AG04449 (cell line): ENCODE measurements around the gene ABTB2.

Experiments used
- CTCF ChIA-PET: fragments of 350-600 bp; formaldehyde crosslinking; extraction: SDS; loops from one replicate; lab custom pipeline; 2021; ENCODE audit warnings: antibody characterized with exemption; lab: Yijun Ruan, JAX
- POLR2A ChIA-PET: fragments of 400-600, 350-600 bp; formaldehyde crosslinking; extraction: SDS; loops from one replicate; lab custom pipeline; 2020; ENCODE audit warnings: antibody characterized with exemption, inconsistent platforms; lab: Yijun Ruan, JAX
- DNase-seq: peaks from one replicate; pipeline ENCODE4 v3.0.0-alpha.2; 2010; ENCODE audit warnings: low read depth, low spot score
- H3K4me3 ChIP-seq: 2 replicates; pipeline ENCODE4 v1.5.1; 2011; ENCODE audit warnings: low read depth, mild to moderate bottlenecking, control low read depth, low read length
- CTCF ChIP-seq: IDR thresholded peaks from one replicate; pipeline ENCODE4 v1.5.1; 2011; ENCODE audit warnings: mild to moderate bottlenecking, moderate library complexity, low read length, control low read depth, inconsistent platforms; ENCODE audit not compliant: insufficient read depth; ENCODE audit errors: missing control alignments

ABTB2 gene

GRCh38 chr11:34275486-34275885 is 82.3 kb downstream of the ABTB2 start:
- no peak for DNase-seq
- no peak for TF ChIP-seq CTCF
- POLR2A ChIA-PET: no interaction called here
- CTCF ChIA-PET: no interaction called here
- H3K4me3 ChIP-seq: no peak overlapping the region

- POLR2A ChIA-PET: interaction anchor here (0.7 kb wide), 1 partner anchor 548 kb away, joined by 3 read pairs; no protein-coding TSS in a partner anchor
- CTCF ChIA-PET: no interaction called here
- H3K4me3 ChIP-seq: no peak overlapping the region
- TF ChIP-seq CTCF: no peak
- DNase-seq: peak; percentile 45
Observed at GRCh38 chr11:34274712-34275398, 83.0 kb downstream of the ABTB2 start.

- no peak for DNase-seq
- no peak overlapping the region for H3K4me3 ChIP-seq
- no peak for TF ChIP-seq CTCF
- ChIA-PET POLR2A (no interaction called here), CTCF (no interaction called here)
Observed at GRCh38 chr11:34273099-34273498, 84.7 kb downstream of the ABTB2 start.

GRCh38 chr11:34271727-34272126 is 86.1 kb downstream of the ABTB2 start:
- ChIA-PET CTCF (no interaction called here), POLR2A (no interaction called here)
- no peak overlapping the region for H3K4me3 ChIP-seq
- no peak for TF ChIP-seq CTCF
- no peak for DNase-seq

DNA sequence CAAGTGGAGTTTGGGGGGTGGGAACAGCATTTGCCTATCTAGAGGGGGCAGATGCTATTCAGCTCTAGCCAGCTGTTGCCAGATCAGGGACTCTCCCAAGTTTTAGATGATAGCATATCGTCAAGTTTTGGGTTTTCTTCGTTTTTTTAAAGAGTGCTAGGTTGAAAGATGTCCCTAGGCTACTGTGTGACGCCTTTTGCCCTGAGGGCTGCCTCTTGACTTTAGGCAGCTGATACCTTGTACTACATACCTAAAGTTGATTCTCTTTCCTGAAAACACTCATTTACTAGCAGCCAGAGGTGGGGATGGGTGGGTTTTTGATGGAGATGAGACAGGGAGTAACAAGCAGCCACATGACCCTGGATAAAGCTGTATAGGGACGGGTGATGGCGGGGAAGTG is 87.1 kb downstream of the ABTB2 start:
- TF ChIP-seq CTCF: no peak
- CTCF ChIA-PET: interaction anchor here (0.7 to 0.8 kb wide), 2 partner anchors 11 to 21 kb away, joined by 3 read pairs; no protein-coding TSS in a partner anchor
- no peak for DNase-seq
- H3K4me3 ChIP-seq: no peak overlapping the region
- POLR2A ChIA-PET: no interaction called here

- CTCF ChIA-PET: interaction anchor here (0.7 kb wide), 1 partner anchor 12 kb away, joined by 3 read pairs; no protein-coding TSS in a partner anchor
- H3K4me3 ChIP-seq: no peak overlapping the region
- POLR2A ChIA-PET: no interaction called here
- DNase-seq: no peak
- no peak for TF ChIP-seq CTCF
Observed at GRCh38 chr11:34269694-34270245, 88.0 kb downstream of the ABTB2 start.
